Endothelial cell of umbilical vein (primary cell): ENCODE data around the gene TMEM135.

ENCODE experiments used
- EZH2 ChIP-seq: IDR thresholded peaks from 2 replicates; pipeline ENCODE4 v1.6.1; 2012; ENCODE audit warnings: borderline replicate concordance, low read depth, mild to moderate bottlenecking, moderate library complexity, low read length, inconsistent platforms; ENCODE audit not compliant: severe bottlenecking
- FOS ChIP-seq: IDR thresholded peaks from 2 replicates; pipeline ENCODE4 v1.6.1; 2011; ENCODE audit warnings: mild to moderate bottlenecking, low read length, moderate library complexity, borderline replicate concordance; ENCODE audit not compliant: insufficient read depth
- POLR2A ChIP-seq: IDR thresholded peaks from 2 replicates; pipeline ENCODE4 v1.6.1; 2012; ENCODE audit warnings: low read depth, mild to moderate bottlenecking, control low read depth, low read length
- POLR2AphosphoS5 ChIP-seq: IDR thresholded peaks from 2 replicates; pipeline ENCODE4 v1.6.1; 2012; ENCODE audit warnings: low read depth, mild to moderate bottlenecking, control low read depth, low read length, moderate library complexity; ENCODE audit not compliant: insufficient read depth
- TF ChIP-seq, protein P1 (sequence below), 2 donors: IDR thresholded peaks; 1 replicate in 1 of 2; 2 replicates in 1 of 2; pipeline ENCODE4 v1.5.1; 2011; ENCODE audit warnings: low read length in 2 of 2, mild to moderate bottlenecking in 2 of 2, moderate library complexity in 2 of 2, control low read depth in 1 of 2, inconsistent platforms in 1 of 2, low read depth in 1 of 2; ENCODE audit not compliant: insufficient read depth in 1 of 2; ENCODE audit errors: extremely low read depth in 1 of 2

DNA sequence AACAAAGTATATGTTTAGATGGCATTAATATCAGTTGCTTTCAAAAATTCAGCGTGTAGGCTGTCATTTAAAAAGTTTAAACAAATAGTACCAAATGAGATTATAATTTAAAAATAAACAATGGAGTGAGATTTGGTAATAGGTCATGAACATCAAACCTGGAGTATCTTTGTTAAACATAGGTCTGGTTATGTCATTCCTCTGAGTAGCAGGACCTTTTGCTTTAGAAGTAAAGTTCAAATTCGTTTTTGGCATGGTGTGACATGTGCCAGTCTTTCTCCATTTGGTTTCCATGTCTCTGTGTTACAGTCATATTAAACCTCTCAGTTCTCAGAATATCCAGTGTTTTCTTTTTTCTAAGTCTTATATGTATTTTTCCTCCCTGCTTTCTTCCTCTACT, 242.4 kb downstream of the TMEM135 start:
- TF ChIP-seq, protein P1, sequence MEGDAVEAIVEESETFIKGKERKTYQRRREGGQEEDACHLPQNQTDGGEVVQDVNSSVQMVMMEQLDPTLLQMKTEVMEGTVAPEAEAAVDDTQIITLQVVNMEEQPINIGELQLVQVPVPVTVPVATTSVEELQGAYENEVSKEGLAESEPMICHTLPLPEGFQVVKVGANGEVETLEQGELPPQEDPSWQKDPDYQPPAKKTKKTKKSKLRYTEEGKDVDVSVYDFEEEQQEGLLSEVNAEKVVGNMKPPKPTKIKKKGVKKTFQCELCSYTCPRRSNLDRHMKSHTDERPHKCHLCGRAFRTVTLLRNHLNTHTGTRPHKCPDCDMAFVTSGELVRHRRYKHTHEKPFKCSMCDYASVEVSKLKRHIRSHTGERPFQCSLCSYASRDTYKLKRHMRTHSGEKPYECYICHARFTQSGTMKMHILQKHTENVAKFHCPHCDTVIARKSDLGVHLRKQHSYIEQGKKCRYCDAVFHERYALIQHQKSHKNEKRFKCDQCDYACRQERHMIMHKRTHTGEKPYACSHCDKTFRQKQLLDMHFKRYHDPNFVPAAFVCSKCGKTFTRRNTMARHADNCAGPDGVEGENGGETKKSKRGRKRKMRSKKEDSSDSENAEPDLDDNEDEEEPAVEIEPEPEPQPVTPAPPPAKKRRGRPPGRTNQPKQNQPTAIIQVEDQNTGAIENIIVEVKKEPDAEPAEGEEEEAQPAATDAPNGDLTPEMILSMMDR (IDR thresholded peaks at IDR 0.05; ENCODE audit: extremely low read depth in 1 of 2, insufficient read depth in 1 of 2, low read depth in 1 of 2, low read length in 2 of 2): no peak
- no peak for TF ChIP-seq POLR2A
- no peak for TF ChIP-seq EZH2
- TF ChIP-seq POLR2AphosphoS5: no peak
- TF ChIP-seq FOS: no peak
